ENCODE results near the gene VSTM2L.

GRCh38 chr20:37934634-37935375 is 31.9 kb downstream of the VSTM2L start:
- TF ChIP-seq POLR2AphosphoS5 (IDR thresholded peaks at IDR 0.05; ENCODE audit: borderline replicate concordance, low read depth, low read length) (no peak), EZH2 (IDR thresholded peaks at IDR 0.05) (no peak), FOXP2 (optimal IDR thresholded peaks at IDR 0.05; ENCODE audit: control extremely low read depth, extremely low read length, insufficient read depth) (no peak)

Measured in SK-N-MC (cell line).